Neuronal stem cell (in vitro differentiated cells): ENCODE measurements around the gene ARL6IP4.

Source experiments
- DNase-seq: peaks from one replicate; pipeline ENCODE4 v3.0.0-alpha.2; 2013; ENCODE audit warnings: low spot score
- H2AFZ ChIP-seq: one replicate; pipeline ENCODE4 v1.6.1; 2013; ENCODE audit warnings: mild to moderate bottlenecking, low read length, inconsistent platforms
- H2AK5ac ChIP-seq: 2 replicates; pipeline ENCODE4 v1.6.1; 2013; ENCODE audit warnings: low read depth, mild to moderate bottlenecking, inconsistent platforms, low read length, moderate library complexity, mixed read lengths
- H2BK120ac ChIP-seq: 2 replicates; pipeline ENCODE4 v1.6.1; 2013; ENCODE audit warnings: low read depth, mild to moderate bottlenecking, inconsistent platforms, low read length, moderate library complexity, mixed read lengths
- H2BK12ac ChIP-seq: one replicate; pipeline ENCODE4 v1.6.1; 2013; ENCODE audit warnings: low read length, inconsistent platforms
- H2BK15ac ChIP-seq: 2 replicates; pipeline ENCODE4 v1.6.1; 2013; ENCODE audit warnings: mild to moderate bottlenecking, low read length, inconsistent platforms, mixed read lengths
- H2BK5ac ChIP-seq: one replicate; pipeline ENCODE4 v1.6.1; 2013; ENCODE audit warnings: inconsistent platforms, mild to moderate bottlenecking, low read length, moderate library complexity
- H3K14ac ChIP-seq: one replicate; pipeline ENCODE4 v1.6.1; 2013; ENCODE audit warnings: low read length, inconsistent platforms
- H3K18ac ChIP-seq: 2 replicates; pipeline ENCODE4 v1.6.1; 2013; ENCODE audit warnings: low read length, inconsistent platforms
- H3K23ac ChIP-seq: 2 replicates; pipeline ENCODE4 v1.6.1; 2013; ENCODE audit warnings: low read depth, mild to moderate bottlenecking, mixed read lengths, low read length, inconsistent platforms; ENCODE audit not compliant: poor library complexity
- H3K27ac ChIP-seq: replicated peaks from 3 replicates; pipeline ENCODE4 v1.5.1; 2013; ENCODE audit warnings: low read length, inconsistent platforms
- H3K27me3 ChIP-seq, 3 experiments: 2 replicates each; pipeline ENCODE4 v1.6.1; 2013; ENCODE audit warnings: low read length in 3 of 3, mild to moderate bottlenecking in 2 of 3, inconsistent platforms in 1 of 3, low read depth in 1 of 3, mixed read lengths in 1 of 3, moderate library complexity in 1 of 3; ENCODE audit not compliant: control insufficient read depth in 3 of 3, insufficient read depth in 3 of 3
- H3K36me3 ChIP-seq, 2 donors: replicated peaks in 1 of 2; 2 replicates each; pipeline ENCODE4 v1.6.1; 2013; ENCODE audit warnings: low read length in 2 of 2; ENCODE audit not compliant: control insufficient read depth in 2 of 2, insufficient read depth in 2 of 2
- H3K4ac ChIP-seq: 2 replicates; pipeline ENCODE4 v1.6.1; 2013; ENCODE audit warnings: inconsistent platforms, mild to moderate bottlenecking, low read length, moderate library complexity
- H3K4me1 ChIP-seq, 2 donors: 1 replicate in 1 of 2; 2 replicates in 1 of 2; pipeline ENCODE4 v1.6.1; 2013; ENCODE audit warnings: low read length in 2 of 2, low read depth in 1 of 2; ENCODE audit not compliant: control insufficient read depth in 2 of 2, insufficient read depth in 1 of 2
- H3K4me2 ChIP-seq: one replicate; pipeline ENCODE4 v1.6.1; 2013; ENCODE audit warnings: mild to moderate bottlenecking, low read length, inconsistent platforms; ENCODE audit not compliant: insufficient read depth, poor library complexity, severe bottlenecking
- H3K4me3 ChIP-seq, 2 donors: 2 replicates each; pipeline ENCODE4 v1.5.1; 2013; ENCODE audit warnings: low read length in 2 of 2, mild to moderate bottlenecking in 2 of 2, inconsistent platforms in 1 of 2, moderate library complexity in 1 of 2
- H3K79me1 ChIP-seq: one replicate; pipeline ENCODE4 v1.6.1; 2013; ENCODE audit warnings: low read depth, mild to moderate bottlenecking, inconsistent platforms, low read length, moderate library complexity
- H3K9ac ChIP-seq: one replicate; pipeline ENCODE4 v1.6.1; 2013; ENCODE audit warnings: mild to moderate bottlenecking, low read depth, low read length, inconsistent platforms; ENCODE audit not compliant: poor library complexity
- H3K9me3 ChIP-seq, 2 donors: replicated peaks in 1 of 2; 2 replicates each; pipeline versions ENCODE3 to v1.6.1; 2013; ENCODE audit warnings: low read length in 2 of 2, mild to moderate bottlenecking in 2 of 2, inconsistent platforms in 1 of 2, low read depth in 1 of 2, mixed read lengths in 1 of 2, moderate library complexity in 1 of 2; ENCODE audit not compliant: control insufficient read depth in 2 of 2, insufficient read depth in 1 of 2
- H4K8ac ChIP-seq: one replicate; pipeline ENCODE4 v1.6.1; 2013; ENCODE audit warnings: low read depth, mild to moderate bottlenecking, inconsistent platforms, low read length, moderate library complexity
- H4K91ac ChIP-seq: one replicate; pipeline ENCODE4 v1.6.1; 2013; ENCODE audit warnings: low read length, low read depth, mild to moderate bottlenecking, inconsistent platforms; ENCODE audit not compliant: poor library complexity
- WGBS, 2 donors: extraction: QIAGEN DNeasy Blood & Tissue Kit; methylation state at CpG; one replicate each; pipeline ENCODE4 v1.1.7; 2013; ENCODE audit warnings: missing lambda C conversion rate in 2 of 2, mixed read lengths in 1 of 2; ENCODE audit not compliant: insufficient read length in 2 of 2, insufficient replicate concordance in 1 of 2; ENCODE audit errors: extremely low coverage in 2 of 2; 5-methylcytosine and 5-hydroxymethylcytosine counted together

Gene ARL6IP4

GRCh38 chr12:123028475-123028874 is 48.0 kb downstream of the ARL6IP4 start:
- no peak overlapping the region for H2AK5ac ChIP-seq
- no CpG with 5 or more reads among the region's 7 CpGs for WGBS, 2 donors

GRCh38 chr12:123029550-123029949 is 49.1 kb downstream of the ARL6IP4 start:
- no peak overlapping the region for H4K8ac ChIP-seq
- peak overlapping the region; percentile 26 for H3K23ac ChIP-seq
- H4K91ac ChIP-seq = no peak overlapping the region
- no peak overlapping the region for H3K27ac ChIP-seq
- no peak overlapping the region for H2AFZ ChIP-seq
- H3K14ac ChIP-seq = no peak overlapping the region
- H3K4me3 ChIP-seq = no peak overlapping the region
- no peaks in the 10 kb centered on the region for H3K27me3 ChIP-seq
- no peaks in the 10 kb centered on the region for H3K36me3 ChIP-seq
- no peak overlapping the region for H3K4ac ChIP-seq
- H2BK120ac ChIP-seq = no peak overlapping the region
- peaks cover 2% of the 10 kb centered on the region for H3K79me1 ChIP-seq
- no peaks in the 10 kb centered on the region for H3K4me1 ChIP-seq
- H3K18ac ChIP-seq = no peak overlapping the region
- H2AK5ac ChIP-seq = no peak overlapping the region
- DNase-seq = no peak
- no peak overlapping the region for H2BK5ac ChIP-seq
- H3K9ac ChIP-seq = peak overlapping the region; percentile 50
- H3K9me3 ChIP-seq = no peaks in the 10 kb centered on the region
- no peak overlapping the region for H3K4me2 ChIP-seq
- no peak overlapping the region for H2BK12ac ChIP-seq
- no peak overlapping the region for H2BK15ac ChIP-seq

More at GRCh38 chr12:123028475-123028874, 48.0 kb downstream of the ARL6IP4 start:
- Histone ChIP-seq H4K91ac (no peak overlapping the region), H3K4me2 (no peak overlapping the region), H3K18ac (no peak overlapping the region), H2BK5ac (no peak overlapping the region), H2BK15ac (no peak overlapping the region), H3K79me1 (peaks cover 2% of the 10 kb centered on the region), H3K27ac (no peak overlapping the region), H3K4ac (no peak overlapping the region), H2BK12ac (no peak overlapping the region), H3K23ac (no peak overlapping the region), H2BK120ac (no peak overlapping the region), H3K4me3 (no peak overlapping the region), H2AFZ (no peak overlapping the region), H3K9ac (no peak overlapping the region), H4K8ac (no peak overlapping the region), H3K4me1 (no peaks in the 10 kb centered on the region), H3K9me3 (no peaks in the 10 kb centered on the region), H3K14ac (no peak overlapping the region), H3K36me3 (no peaks in the 10 kb centered on the region), H3K27me3 (no peaks in the 10 kb centered on the region)
- DNase-seq = no peak

GRCh38 chr12:123030686-123031085 is 50.2 kb downstream of the ARL6IP4 start:
- no peak overlapping the region for H2AK5ac ChIP-seq
- H3K23ac ChIP-seq = no peak overlapping the region
- H3K18ac ChIP-seq = no peak overlapping the region
- no peaks in the 10 kb centered on the region for H3K9me3 ChIP-seq
- no peak overlapping the region for H2BK120ac ChIP-seq
- H4K91ac ChIP-seq = no peak overlapping the region
- H4K8ac ChIP-seq = no peak overlapping the region
- no peak overlapping the region for H3K14ac ChIP-seq
- no peak overlapping the region for H3K4me2 ChIP-seq
- H2BK15ac ChIP-seq = no peak overlapping the region
- no peak overlapping the region for H2AFZ ChIP-seq
- DNase-seq = no peak
- no peak overlapping the region for H2BK12ac ChIP-seq
- no peaks in the 10 kb centered on the region for H3K36me3 ChIP-seq
- no peak overlapping the region for H3K4me3 ChIP-seq
- H3K27ac ChIP-seq = no peak overlapping the region
- no peaks in the 10 kb centered on the region for H3K27me3 ChIP-seq
- no peak overlapping the region for H3K4ac ChIP-seq
- no peaks in the 10 kb centered on the region for H3K4me1 ChIP-seq
- no CpG with 5 or more reads among the region's 1 CpG for WGBS, 2 donors
- H2BK5ac ChIP-seq = no peak overlapping the region
- no peak overlapping the region for H3K9ac ChIP-seq
- H3K79me1 ChIP-seq = no peaks in the 10 kb centered on the region

GRCh38 chr12:123031171-123031845 is 50.8 kb downstream of the ARL6IP4 start:
- Histone ChIP-seq H3K9me3 (no peaks in the 10 kb centered on the region), H2BK5ac (no peak overlapping the region), H3K4me2 (no peak overlapping the region), H2BK12ac (no peak overlapping the region), H3K18ac (no peak overlapping the region), H3K14ac (no peak overlapping the region), H2BK120ac (no peak overlapping the region), H3K27ac (no peak overlapping the region), H2AFZ (no peak overlapping the region), H3K79me1 (no peaks in the 10 kb centered on the region), H3K4ac (no peak overlapping the region), H2AK5ac (no peak overlapping the region), H3K27me3 (no peaks in the 10 kb centered on the region), H4K91ac (no peak overlapping the region), H4K8ac (no peak overlapping the region), H3K36me3 (no peaks in the 10 kb centered on the region), H3K4me3 (no peak overlapping the region), H3K23ac (peak overlapping the region; percentile 14), H3K4me1 (no peaks in the 10 kb centered on the region), H2BK15ac (no peak overlapping the region), H3K9ac (no peak overlapping the region)
- no peak for DNase-seq
- no CpG with 5 or more reads among the region's 10 CpGs for WGBS, 2 donors
